ENCODE data around the gene NSD2. TPM values are rescaled to one million over a fixed set of nuclear protein-coding genes. Genes with fewer than 3 reads are reported as not detected.

NSD2 gene
- total RNA-seq, 1 donor from 2014 or later, result 85.6 TPM

GRCh38 chr4:1928356-1929239 lies 57.4 kb downstream of the NSD2 start:
- no peak overlapping the region for H3K4me3 ChIP-seq (ENCODE audit: low read depth, low read length)
- no peak for DNase-seq (ENCODE audit: low read depth)
- no peak for TF ChIP-seq CTCF (conservative IDR thresholded peaks at IDR 0.05; ENCODE audit: low read depth, low read length)

- DNase-seq (ENCODE audit: low read depth), result no peak
- no peak overlapping the region for H3K4me3 ChIP-seq (ENCODE audit: low read depth, low read length)
- no peak for TF ChIP-seq CTCF (conservative IDR thresholded peaks at IDR 0.05; ENCODE audit: low read depth, low read length)
Measured at GRCh38 chr4:1932736-1933135, 61.5 kb downstream of the NSD2 start.

- no peak overlapping the region for H3K4me3 ChIP-seq (ENCODE audit: low read depth, low read length)
- no peak for DNase-seq (ENCODE audit: low read depth)
- no peak for TF ChIP-seq CTCF (conservative IDR thresholded peaks at IDR 0.05; ENCODE audit: low read depth, low read length)
Measured at GRCh38 chr4:1933700-1934099, 62.5 kb downstream of the NSD2 start.

- H3K4me3 ChIP-seq (ENCODE audit: low read depth, low read length), result no peak overlapping the region
- TF ChIP-seq CTCF (conservative IDR thresholded peaks at IDR 0.05; ENCODE audit: low read depth, low read length), result no peak
- no peak for DNase-seq (ENCODE audit: low read depth)
Measured at GRCh38 chr4:1937550-1937949, 66.4 kb downstream of the NSD2 start.

GRCh38 chr4:1938027-1938426 lies 66.8 kb downstream of the NSD2 start:
- H3K4me3 ChIP-seq (ENCODE audit: low read depth, low read length), result no peak overlapping the region
- no peak for TF ChIP-seq CTCF (conservative IDR thresholded peaks at IDR 0.05; ENCODE audit: low read depth, low read length)
- no peak for DNase-seq (ENCODE audit: low read depth)

- no peak for TF ChIP-seq CTCF (conservative IDR thresholded peaks at IDR 0.05; ENCODE audit: low read depth, low read length)
- no peak overlapping the region for H3K4me3 ChIP-seq (ENCODE audit: low read depth, low read length)
- DNase-seq (ENCODE audit: low read depth), result peak; percentile 32
Measured at GRCh38 chr4:1939664-1940509, 68.7 kb downstream of the NSD2 start.

All from epithelial cell of proximal tubule (primary cell).